Muscle of leg (tissue), 11 donors: Measurements from ENCODE around the gene GTF2F2. TPM values are rescaled to one million over a fixed set of nuclear protein-coding genes. Genes with fewer than 3 reads are reported as not detected.

Experiments
- DNase-seq: peaks from one replicate; pipeline ENCODE4 v3.0.0; 2013
- H3K27ac ChIP-seq: one replicate; pipeline ENCODE4 v1.5.1; 2013; ENCODE audit warnings: mild to moderate bottlenecking, low read length, control low read depth
- H3K27me3 ChIP-seq: one replicate; pipeline ENCODE4 v1.6.1; 2013; ENCODE audit warnings: low read length; ENCODE audit not compliant: control insufficient read depth, insufficient read depth
- H3K36me3 ChIP-seq: one replicate; pipeline ENCODE4 v1.6.1; 2013; ENCODE audit warnings: low read length; ENCODE audit not compliant: control insufficient read depth, insufficient read depth
- H3K4me1 ChIP-seq: one replicate; pipeline ENCODE4 v1.6.1; 2013; ENCODE audit warnings: low read length; ENCODE audit not compliant: control insufficient read depth, insufficient read depth
- H3K4me3 ChIP-seq: one replicate; pipeline ENCODE4 v1.5.1; 2013; ENCODE audit warnings: low read length, control low read depth
- H3K9me3 ChIP-seq: replicated peaks from 2 replicates; pipeline ENCODE4 v1.6.1; 2013; ENCODE audit warnings: low read depth, low read length; ENCODE audit not compliant: control insufficient read depth
- WGBS: methylation state at CpG from one replicate; pipeline ENCODE4 v1.1.5; 2013; ENCODE audit warnings: missing lambda C conversion rate; ENCODE audit not compliant: insufficient coverage; 5-methylcytosine and 5-hydroxymethylcytosine counted together
- polyA plus RNA-seq, 8 donors: library from polyadenylated mRNA; unstranded; fragments of 120-200 nt; gene quantifications; one replicate each; pipeline versions ENCODE4 v1.2.1 to v1.2.3, GENCODE V29; 2013; ENCODE audit warnings: inconsistent platforms in 1 of 8, low replicate concordance in 1 of 8; ENCODE audit not compliant: insufficient read length in 8 of 8, insufficient read depth in 1 of 8
- total RNA-seq: library from RNA; stranded (reverse); fragments of 120-200 nt; gene quantifications from one replicate; pipeline ENCODE4 v1.2.4, GENCODE V29; 2013

Gene GTF2F2
- total and polyA plus RNA-seq, 9 donors: 18.1 to 21.9 (median 19.3) TPM

DNA sequence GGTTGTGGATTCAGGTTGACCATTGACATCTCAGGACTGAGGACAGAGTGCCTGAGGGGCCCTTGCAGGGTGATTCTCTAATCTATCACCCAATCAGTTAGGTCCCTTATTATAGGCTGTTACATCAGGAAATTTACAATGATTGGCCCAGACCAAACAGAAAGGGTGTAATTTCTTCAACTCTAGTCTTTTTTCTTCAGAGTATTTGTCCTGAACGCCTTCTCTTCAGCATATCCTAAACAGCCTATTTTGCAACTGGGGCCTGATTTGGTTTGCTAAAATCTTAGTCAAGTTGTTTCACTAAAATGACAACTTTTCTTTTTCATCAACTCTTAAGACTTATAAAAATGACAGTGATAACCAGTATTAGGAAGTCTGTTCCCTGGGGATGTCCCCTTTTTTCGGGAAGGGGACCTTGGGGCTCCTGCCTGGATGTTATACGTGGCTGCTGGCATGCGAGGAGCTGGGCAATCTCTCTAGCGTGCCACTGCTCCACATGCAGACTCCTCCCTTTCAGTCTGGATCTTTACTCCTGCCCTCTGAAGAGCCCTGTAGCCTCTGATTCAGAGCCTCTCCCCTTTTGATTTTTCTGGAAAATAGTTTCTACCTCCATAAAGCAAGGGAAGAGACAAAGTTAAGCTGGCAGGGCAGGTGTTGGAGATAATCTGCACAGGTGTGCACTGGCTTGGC, 19.6 kb upstream of the GTF2F2 start:
- WGBS: 64% methylated on average over 3 of the region's 5 CpGs
- Histone ChIP-seq H3K4me3 (no peak overlapping the region), H3K27ac (no peak overlapping the region), H3K36me3 (no peaks in the 10 kb centered on the region), H3K9me3 (no peaks in the 10 kb centered on the region), H3K4me1 (no peaks in the 10 kb centered on the region), H3K27me3 (no peaks in the 10 kb centered on the region)
- no peak for DNase-seq

- Histone ChIP-seq H3K4me3 (no peak overlapping the region), H3K9me3 (no peaks in the 10 kb centered on the region), H3K27ac (no peak overlapping the region), H3K4me1 (no peaks in the 10 kb centered on the region), H3K27me3 (no peaks in the 10 kb centered on the region), H3K36me3 (no peaks in the 10 kb centered on the region)
- WGBS: 72% methylated on average over 3 of the region's 10 CpGs
- DNase-seq: no peak
These were observed 18.8 kb upstream of the GTF2F2 start for GRCh38 chr13:45101327-45102018.

- no peaks in the 10 kb centered on the region for H3K4me1 ChIP-seq
- H3K27me3 ChIP-seq: no peaks in the 10 kb centered on the region
- no peaks in the 10 kb centered on the region for H3K36me3 ChIP-seq
- DNase-seq: no peak
- H3K9me3 ChIP-seq: no peaks in the 10 kb centered on the region
- H3K4me3 ChIP-seq: no peak overlapping the region
- 78% methylated on average over 4 of the region's 6 CpGs for WGBS
- H3K27ac ChIP-seq: no peak overlapping the region
These were observed 18.2 kb upstream of the GTF2F2 start for GRCh38 chr13:45102136-45102507.

DNA sequence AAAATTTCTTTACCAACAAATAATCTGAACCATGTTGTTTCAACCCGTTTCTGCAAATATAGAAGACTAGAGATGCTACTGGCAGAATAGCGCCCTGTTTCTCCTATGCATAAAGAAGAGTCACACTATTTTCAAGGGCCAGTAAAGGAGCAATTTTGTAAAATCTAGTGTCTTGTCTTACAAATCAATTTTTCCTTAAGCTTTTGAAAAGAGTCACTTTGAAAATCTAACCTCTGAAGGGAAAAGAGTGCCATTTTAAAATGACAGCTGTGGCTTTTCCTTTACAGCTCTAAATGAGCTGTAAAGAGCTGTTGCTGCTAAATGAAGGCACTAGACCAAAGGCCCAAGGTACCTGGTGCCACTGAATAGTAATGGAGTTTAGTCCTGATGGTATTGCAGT, 16.9 kb upstream of the GTF2F2 start:
- H3K4me3 ChIP-seq: no peak overlapping the region
- no peaks in the 10 kb centered on the region for H3K36me3 ChIP-seq
- H3K9me3 ChIP-seq: no peaks in the 10 kb centered on the region
- no peaks in the 10 kb centered on the region for H3K27me3 ChIP-seq
- no peaks in the 10 kb centered on the region for H3K4me1 ChIP-seq
- no peak for DNase-seq
- no CpG with 5 or more reads among the region's 2 CpGs for WGBS
- H3K27ac ChIP-seq: no peak overlapping the region

DNA sequence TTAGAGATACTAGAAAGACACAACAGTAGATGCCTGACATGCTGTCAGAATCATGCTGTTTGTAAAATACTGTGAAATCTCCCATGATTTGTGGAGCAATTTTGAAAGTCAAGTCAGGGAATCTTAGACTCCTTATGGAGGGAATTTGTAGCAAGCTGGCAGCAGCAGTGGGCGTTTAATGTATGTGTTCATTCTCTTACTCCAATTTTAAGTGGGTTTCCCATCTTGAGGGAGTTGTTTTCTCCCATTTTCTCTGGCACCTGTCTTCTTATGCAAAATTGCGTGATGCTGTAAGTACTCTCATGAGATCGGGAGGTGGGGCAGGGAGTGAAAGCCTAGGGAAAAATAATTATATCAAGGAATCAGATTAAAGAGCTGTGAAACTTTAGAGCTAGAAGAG, 16.0 kb upstream of the GTF2F2 start:
- no peaks in the 10 kb centered on the region for H3K4me1 ChIP-seq
- no peak overlapping the region for H3K4me3 ChIP-seq
- WGBS: no CpG with 5 or more reads among the region's 3 CpGs
- no peaks in the 10 kb centered on the region for H3K9me3 ChIP-seq
- H3K27me3 ChIP-seq: no peaks in the 10 kb centered on the region
- no peak for DNase-seq
- no peak overlapping the region for H3K27ac ChIP-seq
- no peaks in the 10 kb centered on the region for H3K36me3 ChIP-seq

- H3K36me3 ChIP-seq: no peaks in the 10 kb centered on the region
- H3K9me3 ChIP-seq: no peaks in the 10 kb centered on the region
- no peak overlapping the region for H3K4me3 ChIP-seq
- H3K27ac ChIP-seq: no peak overlapping the region
- no peaks in the 10 kb centered on the region for H3K27me3 ChIP-seq
- no peaks in the 10 kb centered on the region for H3K4me1 ChIP-seq
- DNase-seq: no peak
- 81% methylated on average over 2 of the region's 5 CpGs for WGBS
These were observed 14.4 kb upstream of the GTF2F2 start for GRCh38 chr13:45105895-45106294.

DNA sequence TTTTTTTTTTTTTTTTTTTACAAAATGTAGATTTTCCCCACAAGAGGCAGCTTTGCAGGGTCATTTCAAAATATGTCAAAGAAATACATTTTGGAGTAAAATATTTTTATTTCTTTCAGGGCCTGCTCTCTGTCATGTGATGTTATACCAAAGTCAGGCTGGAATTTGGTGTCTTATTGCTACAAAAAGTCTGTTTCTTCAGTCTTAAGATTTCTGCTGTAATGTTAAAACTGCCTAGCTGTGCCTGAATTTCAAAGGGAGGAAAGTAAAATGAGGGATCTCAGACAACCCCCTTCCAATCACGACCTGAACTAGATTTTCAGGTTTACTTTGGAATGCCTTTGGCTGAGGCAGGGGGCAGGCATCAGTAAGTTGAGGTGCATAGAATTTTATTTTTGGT, 12.8 kb upstream of the GTF2F2 start:
- no peaks in the 10 kb centered on the region for H3K4me1 ChIP-seq
- no peak for DNase-seq
- no CpG with 5 or more reads among the region's 1 CpG for WGBS

DNA sequence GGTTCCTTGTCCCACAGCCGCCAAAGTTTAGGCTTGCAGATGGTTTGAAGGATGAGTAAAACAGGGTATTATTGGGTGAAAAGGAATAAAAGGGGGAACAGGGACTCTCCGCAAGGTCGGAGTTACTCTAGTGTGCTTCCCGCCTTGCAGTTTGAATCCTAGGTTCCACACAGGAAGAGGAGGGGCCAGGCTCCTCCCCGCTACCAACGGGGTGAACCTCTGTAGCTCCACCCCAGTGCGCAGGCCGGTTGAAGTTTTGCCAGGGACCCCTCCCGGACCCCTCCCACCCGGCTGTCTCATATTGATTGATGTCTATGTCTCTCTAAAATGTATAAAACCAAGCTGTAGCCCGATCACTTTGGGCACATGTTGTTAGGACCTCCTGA, 11.6 kb upstream of the GTF2F2 start:
- WGBS: 60% methylated on average over 5 of the region's 11 CpGs
- no peak for DNase-seq
- Histone ChIP-seq H3K4me3 (no peak overlapping the region), H3K36me3 (no peaks in the 10 kb centered on the region), H3K4me1 (no peaks in the 10 kb centered on the region), H3K9me3 (no peaks in the 10 kb centered on the region), H3K27me3 (no peaks in the 10 kb centered on the region), H3K27ac (no peak overlapping the region)

More for the DNA sequence above, 12.8 kb upstream of the GTF2F2 start:
- no peaks in the 10 kb centered on the region for H3K27me3 ChIP-seq
- no peak overlapping the region for H3K27ac ChIP-seq
- H3K4me3 ChIP-seq: no peak overlapping the region
- H3K36me3 ChIP-seq: no peaks in the 10 kb centered on the region
- H3K9me3 ChIP-seq: no peaks in the 10 kb centered on the region

DNA sequence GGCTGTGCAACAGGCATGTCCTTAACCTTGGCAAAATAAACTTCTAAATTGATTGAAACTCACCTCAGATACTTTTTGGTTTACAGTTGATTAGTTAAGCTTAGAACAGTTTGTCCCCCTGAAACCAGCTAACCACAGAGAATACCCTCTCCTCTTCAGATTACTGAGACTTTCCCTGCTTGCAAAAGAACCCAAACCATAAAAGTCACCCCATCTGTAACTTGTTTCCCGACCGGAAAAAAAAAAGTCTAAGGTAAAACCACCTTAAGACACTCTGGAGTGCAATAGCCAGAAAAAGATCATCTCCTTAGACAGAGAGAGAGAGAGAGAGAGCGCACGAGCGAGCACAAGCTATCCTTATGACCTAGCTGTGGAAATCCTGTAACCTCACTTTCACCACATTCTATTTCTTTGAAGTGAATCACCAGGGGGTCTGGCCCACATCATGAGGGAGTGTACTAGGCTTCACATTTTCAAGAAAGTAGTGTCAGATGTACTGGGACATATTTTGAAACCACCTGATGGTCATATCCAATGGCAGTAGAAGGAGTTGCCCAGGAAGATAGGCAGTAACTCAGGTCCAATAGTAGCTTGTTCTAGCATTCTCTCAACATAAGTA, 11.1 kb upstream of the GTF2F2 start:
- Histone ChIP-seq H3K27ac (no peak overlapping the region), H3K4me1 (no peaks in the 10 kb centered on the region), H3K36me3 (no peaks in the 10 kb centered on the region), H3K27me3 (no peaks in the 10 kb centered on the region), H3K4me3 (no peak overlapping the region), H3K9me3 (no peaks in the 10 kb centered on the region)
- 50% methylated on average over 2 of the region's 5 CpGs for WGBS
- DNase-seq: no peak
